Measurements from ENCODE around the gene WNK4. TPM values are rescaled to one million over a fixed set of nuclear protein-coding genes. Genes with fewer than 3 reads are reported as not detected.
A peak's percentile ranks its signal among the peaks of the same experiment; 100 is the strongest.
"Not testable (repeated sequence)": the region's sequence is repeated elsewhere in the genome, so short reads cannot be mapped to it uniquely, and the experiment has no call there.

WNK4 gene
- total RNA-seq = under 1 TPM; 0.43 to 0.78 TPM

GRCh38 chr17:42779936-42780850 lies at the start of gene WNK4:
Gene WNK4 (plus strand): TSS chr17:42780610. CDS start chr17:42780699, 89 bp downstream.
- Mint-ChIP-seq H3K9me3 (no peaks in the 10 kb centered on the region), H3K4me3 (no peak within 1 kb of the TSS), H3K4me1 (peaks cover 15% of the 10 kb centered on the region), H3K27ac (no peak within 1 kb of the TSS), H3K36me3 (peaks cover 14% of the 10 kb centered on the region), H3K27me3 (peaks cover 49% of the 10 kb centered on the region)
- ATAC-seq (ENCODE audit: low read depth) = peak; percentile 37
- POLR2A ChIA-PET = no interaction called here
- DNase-seq = no peak

- POLR2A ChIA-PET = no interaction called here
- Mint-ChIP-seq H3K4me3 (no peak overlapping the region), H3K9me3 (no peaks in the 10 kb centered on the region), H3K27ac (no peak overlapping the region), H3K36me3 (no peaks in the 10 kb centered on the region), H3K27me3 (peaks cover 6% of the 10 kb centered on the region), H3K4me1 (peaks cover 15% of the 10 kb centered on the region)
- no peak for ATAC-seq (ENCODE audit: low read depth)
- no peak for DNase-seq
Observed at GRCh38 chr17:42740699-42741098, 39.7 kb upstream of the WNK4 start.

GRCh38 chr17:42742916-42743315 lies 37.5 kb upstream of the WNK4 start:
- peaks cover 15% of the 10 kb centered on the region for H3K4me1 Mint-ChIP-seq
- not testable (repeated sequence) for H3K9me3 Mint-ChIP-seq; H3K27ac Mint-ChIP-seq; H3K36me3 Mint-ChIP-seq; ATAC-seq (ENCODE audit: low read depth); DNase-seq; H3K4me3 Mint-ChIP-seq
- H3K27me3 Mint-ChIP-seq = peaks cover 24% of the 10 kb centered on the region
- POLR2A ChIA-PET = interaction anchor here (0.6 to 0.7 kb wide), 4 partner anchors 8 to 574 kb away, joined by 3 to 5 read pairs (median 4); no protein-coding TSS in a partner anchor

DNA sequence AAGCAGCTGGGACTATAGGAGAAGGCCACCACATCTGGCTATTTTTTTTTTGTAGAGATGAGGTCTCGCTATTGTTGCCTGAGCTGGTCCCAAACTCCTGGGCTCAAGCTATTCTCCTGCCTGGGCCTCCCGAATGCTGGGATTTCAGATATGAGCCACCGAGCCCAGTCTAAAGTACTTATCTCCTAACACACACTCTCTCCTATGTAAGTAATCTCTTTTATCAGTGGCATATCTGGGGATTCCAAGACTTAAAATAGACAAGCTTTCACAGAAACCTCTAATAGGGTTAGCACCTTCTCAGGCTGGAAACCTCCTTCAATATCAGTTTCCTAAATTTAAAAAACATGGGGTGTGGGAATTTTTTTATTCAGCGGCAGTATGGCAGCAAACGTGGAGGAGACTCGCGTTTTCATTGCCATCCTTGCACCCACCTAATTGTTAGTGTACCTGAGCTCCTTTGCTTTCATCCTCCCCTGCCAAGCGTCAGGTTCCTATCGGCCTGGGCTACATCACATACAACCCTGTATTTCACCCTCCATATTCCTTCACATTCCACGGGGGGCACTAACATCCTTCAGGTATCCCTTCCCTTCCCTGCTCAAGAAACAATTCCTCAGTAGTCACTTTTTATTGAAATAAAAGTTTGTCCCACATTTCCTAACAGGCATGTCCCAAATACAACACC lies 36.7 kb upstream of the WNK4 start:
- DNase-seq (no peak), ATAC-seq (ENCODE audit: low read depth) (no peak)
- H3K4me3 Mint-ChIP-seq = peak overlapping the region; percentile 97
- peaks cover 15% of the 10 kb centered on the region for H3K4me1 Mint-ChIP-seq
- POLR2A ChIA-PET = interaction anchor here (0.7 kb wide), 1 partner anchor 9 kb away, joined by 4 read pairs; no protein-coding TSS in a partner anchor
- H3K27ac Mint-ChIP-seq = peak overlapping the region; percentile 95
- no peaks in the 10 kb centered on the region for H3K9me3 Mint-ChIP-seq
- no peaks in the 10 kb centered on the region for H3K36me3 Mint-ChIP-seq
- H3K27me3 Mint-ChIP-seq = peaks cover 31% of the 10 kb centered on the region

DNA sequence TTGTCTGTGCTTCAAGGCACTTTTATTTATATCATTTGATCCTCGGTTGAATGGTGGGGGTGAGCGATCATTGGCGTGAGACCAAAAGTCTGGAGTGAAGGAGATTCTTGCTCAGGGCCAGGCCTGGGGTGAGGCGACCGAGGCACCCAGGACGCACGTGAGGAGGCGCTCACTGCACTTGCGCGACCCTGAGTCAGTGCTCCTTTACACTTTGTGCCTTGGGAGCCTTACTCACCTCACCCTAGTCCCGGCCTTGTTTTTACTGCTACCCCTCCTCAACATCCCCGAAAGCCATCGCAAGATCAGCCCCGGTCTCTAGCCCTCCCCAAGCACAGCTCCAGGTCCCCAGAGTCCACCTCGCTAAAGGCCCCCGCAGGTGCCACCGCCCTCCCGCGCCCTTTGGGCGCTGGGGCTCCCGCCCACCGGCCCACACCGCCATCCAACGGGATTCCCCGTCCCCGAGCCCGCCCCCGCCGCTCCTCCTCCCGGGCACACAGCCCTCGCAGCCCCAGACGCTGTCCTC lies 36.1 kb upstream of the WNK4 start:
- peak overlapping the region; percentile 97 for H3K4me3 Mint-ChIP-seq
- peaks cover 15% of the 10 kb centered on the region for H3K4me1 Mint-ChIP-seq
- no peaks in the 10 kb centered on the region for H3K36me3 Mint-ChIP-seq
- DNase-seq (no peak), ATAC-seq (ENCODE audit: low read depth) (peak; percentile 55)
- H3K27ac Mint-ChIP-seq = peak overlapping the region; percentile 95
- H3K9me3 Mint-ChIP-seq = no peaks in the 10 kb centered on the region
- POLR2A ChIA-PET = no interaction called here
- peaks cover 36% of the 10 kb centered on the region for H3K27me3 Mint-ChIP-seq

GRCh38 chr17:42744806-42745617 lies 35.4 kb upstream of the WNK4 start, which contains the start of gene EZH1:
Gene EZH1 (minus strand): TSS chr17:42745040. CDS start chr17:42728941, 16,099 bp downstream.
- peaks cover 15% of the 10 kb centered on the region for H3K4me1 Mint-ChIP-seq
- no peaks in the 10 kb centered on the region for H3K9me3 Mint-ChIP-seq
- ATAC-seq (ENCODE audit: low read depth) = peak; percentile 95
- DNase-seq = peak; percentile 97
- peak within 1 kb of the TSS; percentile 95 for H3K27ac Mint-ChIP-seq
- H3K36me3 Mint-ChIP-seq = no peaks in the 10 kb centered on the region
- peaks cover 36% of the 10 kb centered on the region for H3K27me3 Mint-ChIP-seq
- POLR2A ChIA-PET = no interaction called here
- H3K4me3 Mint-ChIP-seq = peak within 1 kb of the TSS; percentile 97

DNA sequence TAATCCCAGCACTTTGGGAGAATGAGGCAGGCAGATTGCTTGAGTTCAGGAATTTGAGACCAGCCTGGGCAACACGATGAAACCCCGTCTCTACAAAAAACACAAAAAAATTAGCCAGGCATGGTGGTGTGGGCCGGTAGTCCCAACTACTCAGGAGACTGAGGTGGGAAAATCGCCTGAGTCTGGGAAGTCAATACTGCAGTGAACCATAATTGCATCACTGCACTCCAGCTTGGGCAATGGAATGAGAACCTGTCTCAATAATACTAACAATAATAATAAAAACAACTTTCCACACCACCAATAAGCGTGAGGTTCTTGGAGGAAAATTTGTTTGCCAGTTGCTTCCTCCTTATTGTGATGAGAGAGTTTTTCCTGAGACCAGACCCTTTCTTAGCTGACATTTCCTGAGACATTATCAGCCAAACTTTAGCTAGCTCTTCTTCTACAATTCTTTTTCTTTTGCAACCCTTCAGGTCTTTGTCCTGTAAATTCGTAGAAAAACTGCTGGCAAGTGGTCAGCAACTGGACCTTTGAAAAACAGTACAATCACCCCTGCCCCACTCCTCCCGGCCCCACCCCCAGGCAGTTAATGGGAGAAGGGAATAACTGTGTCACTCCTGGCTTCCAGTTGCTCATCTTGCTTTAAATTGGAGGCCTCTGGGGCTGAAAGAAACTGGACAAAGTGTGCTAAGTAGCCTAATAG lies 32.1 kb upstream of the WNK4 start:
- POLR2A ChIA-PET = no interaction called here

DNA sequence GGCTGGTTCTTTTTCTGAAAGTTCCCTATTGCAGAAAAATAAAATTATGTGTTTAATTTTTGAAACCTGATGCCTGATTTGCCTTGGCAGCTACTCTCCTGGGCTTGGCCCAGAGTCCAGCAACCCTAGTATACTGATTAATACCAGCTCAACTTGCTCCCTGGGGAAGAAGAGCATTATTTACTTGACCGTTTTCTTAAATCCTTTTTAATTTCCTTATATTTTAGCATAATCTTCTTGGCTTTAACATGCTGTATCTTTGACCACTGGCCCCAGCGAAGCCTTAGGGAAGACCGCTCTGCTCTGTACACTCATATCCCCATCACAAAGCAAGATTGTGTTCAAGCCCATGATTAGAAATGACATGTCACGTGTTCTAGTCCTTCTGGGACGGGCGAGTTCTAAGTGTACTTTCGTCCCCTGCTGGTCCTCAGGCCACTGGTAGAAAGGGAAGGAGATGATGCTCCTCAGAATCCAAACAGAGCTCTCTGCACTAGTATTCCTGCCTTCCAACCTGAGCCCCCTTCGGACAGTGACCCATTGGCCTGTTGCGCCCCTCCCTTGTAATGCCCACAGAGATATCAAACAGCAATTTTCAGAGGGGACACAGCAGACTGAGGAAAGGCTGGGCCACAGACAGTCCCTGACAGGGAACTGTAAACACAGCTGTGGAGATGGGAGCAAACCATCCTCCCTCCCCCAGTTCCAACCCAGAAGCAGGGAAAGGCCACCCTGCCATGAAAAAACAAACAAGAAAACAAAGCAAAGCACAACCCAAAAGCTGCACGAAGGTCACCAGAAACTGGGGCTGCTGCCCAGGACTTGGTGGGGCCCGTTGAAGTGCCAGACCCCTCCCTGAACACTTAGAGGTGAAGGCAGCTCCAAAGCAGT lies 31.3 kb upstream of the WNK4 start:
- ATAC-seq (ENCODE audit: low read depth) (no peak), DNase-seq (no peak)
- no peak overlapping the region for H3K27ac Mint-ChIP-seq
- POLR2A ChIA-PET = interaction anchor here (0.9 to 1.1 kb wide), 3 partner anchors 11 to 24 kb away, joined by 3 to 4 read pairs (median 3); partner anchors contain the start of genes RAMP2 and VPS25
- no peak overlapping the region for H3K4me3 Mint-ChIP-seq
- H3K36me3 Mint-ChIP-seq = no peaks in the 10 kb centered on the region
- no peaks in the 10 kb centered on the region for H3K9me3 Mint-ChIP-seq
- H3K4me1 Mint-ChIP-seq = peaks cover 8% of the 10 kb centered on the region
- H3K27me3 Mint-ChIP-seq = peaks cover 58% of the 10 kb centered on the region

More for the DNA sequence above, 32.1 kb upstream of the WNK4 start:
- Mint-ChIP-seq H3K27me3 (peaks cover 53% of the 10 kb centered on the region), H3K27ac (no peak overlapping the region), H3K4me3 (no peak overlapping the region), H3K36me3 (no peaks in the 10 kb centered on the region), H3K4me1 (peaks cover 15% of the 10 kb centered on the region), H3K9me3 (no peaks in the 10 kb centered on the region)
- no peak for ATAC-seq (ENCODE audit: low read depth)
- no peak for DNase-seq

DNA sequence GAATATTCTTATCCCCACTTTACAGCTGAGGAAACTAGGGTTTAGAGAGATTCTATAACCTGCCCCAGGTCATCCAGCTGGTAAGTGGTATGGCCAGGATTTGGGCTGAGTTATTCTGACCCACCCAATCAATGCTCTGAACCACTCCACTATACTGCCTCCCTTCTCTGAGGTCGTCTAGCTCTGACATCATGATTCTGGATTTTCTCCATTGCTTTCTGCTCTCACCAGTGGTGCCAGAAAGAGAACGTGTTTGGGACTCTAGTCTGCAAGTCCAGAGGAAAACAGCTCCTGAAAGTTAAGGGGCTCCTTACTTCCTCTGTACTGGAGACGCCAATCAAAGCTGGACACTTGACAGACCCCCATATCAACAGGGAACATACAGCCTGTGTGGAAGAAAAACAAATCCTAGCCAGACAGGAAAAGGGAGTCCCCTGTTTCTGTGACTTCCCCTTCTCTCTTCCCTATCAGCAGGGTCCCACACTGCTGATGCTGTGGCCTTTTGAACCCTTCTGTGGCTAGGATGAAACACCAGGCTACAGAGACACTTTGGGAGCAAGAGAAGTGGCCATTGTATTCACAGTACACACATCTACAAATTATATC lies 29.6 kb upstream of the WNK4 start:
- H3K36me3 Mint-ChIP-seq = no peaks in the 10 kb centered on the region
- DNase-seq (no peak), ATAC-seq (ENCODE audit: low read depth) (no peak)
- H3K27me3 Mint-ChIP-seq = peaks cover 62% of the 10 kb centered on the region
- no peaks in the 10 kb centered on the region for H3K4me1 Mint-ChIP-seq
- H3K9me3 Mint-ChIP-seq = no peaks in the 10 kb centered on the region
- H3K27ac Mint-ChIP-seq = no peak overlapping the region
- POLR2A ChIA-PET = interaction anchor here (1.1 kb wide), 1 partner anchor 17 kb away, joined by 3 read pairs; no protein-coding TSS in a partner anchor
- H3K4me3 Mint-ChIP-seq = no peak overlapping the region

GRCh38 chr17:42751628-42752027 lies 28.8 kb upstream of the WNK4 start:
- Mint-ChIP-seq H3K36me3 (no peaks in the 10 kb centered on the region), H3K4me3 (no peak overlapping the region), H3K9me3 (no peaks in the 10 kb centered on the region), H3K27me3 (peaks cover 61% of the 10 kb centered on the region), H3K4me1 (no peaks in the 10 kb centered on the region), H3K27ac (no peak overlapping the region)
- ATAC-seq (ENCODE audit: low read depth) = no peak
- DNase-seq = no peak
- POLR2A ChIA-PET = no interaction called here

DNA sequence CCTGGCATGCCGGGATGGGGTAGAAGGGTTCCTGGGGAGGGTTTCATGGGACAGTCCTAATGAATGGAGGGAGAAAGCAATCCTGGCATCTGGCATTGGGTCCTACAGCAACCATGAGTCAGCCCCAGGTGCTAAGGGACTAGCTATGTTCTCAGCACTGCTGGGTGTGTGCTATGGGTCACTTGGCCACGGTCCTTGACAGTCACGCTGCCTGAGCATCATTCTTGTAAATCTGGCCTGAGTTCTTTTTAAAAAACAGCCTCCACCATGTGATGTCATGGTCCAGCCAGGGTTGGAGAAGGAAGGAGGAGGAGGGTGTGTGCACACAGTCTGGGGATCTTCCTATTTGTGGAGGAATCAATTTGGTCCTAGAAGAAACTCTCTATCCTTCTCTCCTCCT lies 25.6 kb upstream of the WNK4 start:
- Mint-ChIP-seq H3K9me3 (no peaks in the 10 kb centered on the region), H3K36me3 (no peaks in the 10 kb centered on the region), H3K27me3 (peaks cover 62% of the 10 kb centered on the region), H3K4me3 (no peak overlapping the region), H3K4me1 (no peaks in the 10 kb centered on the region), H3K27ac (no peak overlapping the region)
- no peak for ATAC-seq (ENCODE audit: low read depth)
- POLR2A ChIA-PET = interaction anchor here (0.8 kb wide), 1 partner anchor 17 kb away, joined by 4 read pairs; no protein-coding TSS in a partner anchor
- no peak for DNase-seq
